Epithelial cell of esophagus (primary cell): ENCODE data around the gene ARFGEF3.

Experiments used
- DNase-seq: peaks from one replicate; pipeline ENCODE4 v3.0.0; 2010; ENCODE audit warnings: low read depth
- H3K4me3 ChIP-seq: 2 replicates; pipeline ENCODE4 v1.5.1; 2011; ENCODE audit warnings: mild to moderate bottlenecking, low read length, control low read depth
- CTCF ChIP-seq: IDR thresholded peaks from 2 replicates; pipeline ENCODE4 v1.5.1; 2011; ENCODE audit warnings: low read depth, mild to moderate bottlenecking, low read length, control low read depth, inconsistent platforms; ENCODE audit not compliant: insufficient read depth; ENCODE audit errors: missing control alignments

Gene ARFGEF3

GRCh38 chr6:138308731-138309110 lies 147.0 kb downstream of the ARFGEF3 start:
- no peak for DNase-seq
- no peak for TF ChIP-seq CTCF
- H3K4me3 ChIP-seq: no peak overlapping the region

GRCh38 chr6:138309695-138310094 lies 148.0 kb downstream of the ARFGEF3 start:
- no peak for TF ChIP-seq CTCF
- peak; percentile 62 for DNase-seq
- no peak overlapping the region for H3K4me3 ChIP-seq

- TF ChIP-seq CTCF: no peak
- no peak overlapping the region for H3K4me3 ChIP-seq
- peak; percentile 50 for DNase-seq
These were observed 148.6 kb downstream of the ARFGEF3 start for GRCh38 chr6:138310294-138310693.

GRCh38 chr6:138310821-138311220 lies 149.1 kb downstream of the ARFGEF3 start:
- DNase-seq: no peak
- TF ChIP-seq CTCF: no peak
- H3K4me3 ChIP-seq: no peak overlapping the region

GRCh38 chr6:138311268-138311667 lies 149.5 kb downstream of the ARFGEF3 start:
- DNase-seq: no peak
- TF ChIP-seq CTCF: no peak
- H3K4me3 ChIP-seq: no peak overlapping the region

- peak; percentile 52 for DNase-seq
- TF ChIP-seq CTCF: no peak
- H3K4me3 ChIP-seq: no peak overlapping the region
These were observed 157.1 kb downstream of the ARFGEF3 start for GRCh38 chr6:138318741-138319375.

GRCh38 chr6:138321934-138322333 lies 160.2 kb downstream of the ARFGEF3 start:
- no peak for TF ChIP-seq CTCF
- DNase-seq: no peak

More at GRCh38 chr6:138321934-138322333, 160.2 kb downstream of the ARFGEF3 start:
- no peak overlapping the region for H3K4me3 ChIP-seq
